PFSK-1 (cell line): ENCODE measurements around the gene CCL8.

Experiments used
- FOXP2 ChIP-seq: optimal IDR thresholded peaks from 2 replicates; pipeline ENCODE3; 2011; ENCODE audit warnings: borderline replicate concordance, control low read depth, inconsistent platforms; ENCODE audit not compliant: insufficient read depth; ENCODE audit errors: extremely low read length, extremely low read depth
- POLR2AphosphoS5 ChIP-seq: IDR thresholded peaks from 2 replicates; pipeline ENCODE4 v1.6.1; 2012; ENCODE audit warnings: low read depth, mild to moderate bottlenecking, control low read depth, low read length, moderate library complexity
- TF ChIP-seq, protein P1 (sequence below), 2 experiments: IDR thresholded peaks; 2 replicates each; pipeline versions ENCODE4 v1.6.1 to v1.8.0; 2011 to 2012; ENCODE audit warnings: low read depth in 2 of 2, low read length in 2 of 2, control low read depth in 1 of 2, inconsistent platforms in 1 of 2, mild to moderate bottlenecking in 1 of 2, moderate library complexity in 1 of 2; ENCODE audit not compliant: insufficient read depth in 1 of 2

DNA sequence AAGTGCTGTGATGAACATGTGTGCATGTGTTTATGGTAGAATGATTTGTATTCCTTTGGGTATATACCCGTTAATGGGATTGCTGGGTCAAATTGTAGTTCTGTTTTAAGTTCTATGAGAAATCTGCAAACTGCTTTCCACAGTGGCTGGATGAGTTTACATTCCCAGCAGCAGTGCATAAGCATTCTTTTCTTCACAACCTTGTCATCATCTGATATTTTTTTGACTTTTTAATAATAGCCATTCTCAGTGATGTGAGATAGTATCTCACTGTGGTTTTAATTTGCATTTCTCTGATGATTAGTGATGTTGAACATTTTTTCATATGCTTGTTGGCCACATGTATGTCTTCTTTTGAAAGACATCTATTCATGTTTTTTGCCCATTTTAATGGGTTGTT, 18.5 kb downstream of the CCL8 start:
- TF ChIP-seq POLR2AphosphoS5 (no peak), FOXP2 (no peak)
- TF ChIP-seq, protein P1, sequence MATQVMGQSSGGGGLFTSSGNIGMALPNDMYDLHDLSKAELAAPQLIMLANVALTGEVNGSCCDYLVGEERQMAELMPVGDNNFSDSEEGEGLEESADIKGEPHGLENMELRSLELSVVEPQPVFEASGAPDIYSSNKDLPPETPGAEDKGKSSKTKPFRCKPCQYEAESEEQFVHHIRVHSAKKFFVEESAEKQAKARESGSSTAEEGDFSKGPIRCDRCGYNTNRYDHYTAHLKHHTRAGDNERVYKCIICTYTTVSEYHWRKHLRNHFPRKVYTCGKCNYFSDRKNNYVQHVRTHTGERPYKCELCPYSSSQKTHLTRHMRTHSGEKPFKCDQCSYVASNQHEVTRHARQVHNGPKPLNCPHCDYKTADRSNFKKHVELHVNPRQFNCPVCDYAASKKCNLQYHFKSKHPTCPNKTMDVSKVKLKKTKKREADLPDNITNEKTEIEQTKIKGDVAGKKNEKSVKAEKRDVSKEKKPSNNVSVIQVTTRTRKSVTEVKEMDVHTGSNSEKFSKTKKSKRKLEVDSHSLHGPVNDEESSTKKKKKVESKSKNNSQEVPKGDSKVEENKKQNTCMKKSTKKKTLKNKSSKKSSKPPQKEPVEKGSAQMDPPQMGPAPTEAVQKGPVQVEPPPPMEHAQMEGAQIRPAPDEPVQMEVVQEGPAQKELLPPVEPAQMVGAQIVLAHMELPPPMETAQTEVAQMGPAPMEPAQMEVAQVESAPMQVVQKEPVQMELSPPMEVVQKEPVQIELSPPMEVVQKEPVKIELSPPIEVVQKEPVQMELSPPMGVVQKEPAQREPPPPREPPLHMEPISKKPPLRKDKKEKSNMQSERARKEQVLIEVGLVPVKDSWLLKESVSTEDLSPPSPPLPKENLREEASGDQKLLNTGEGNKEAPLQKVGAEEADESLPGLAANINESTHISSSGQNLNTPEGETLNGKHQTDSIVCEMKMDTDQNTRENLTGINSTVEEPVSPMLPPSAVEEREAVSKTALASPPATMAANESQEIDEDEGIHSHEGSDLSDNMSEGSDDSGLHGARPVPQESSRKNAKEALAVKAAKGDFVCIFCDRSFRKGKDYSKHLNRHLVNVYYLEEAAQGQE (IDR thresholded peaks at IDR 0.05; ENCODE audit: insufficient read depth in 1 of 2, low read depth in 2 of 2, low read length in 2 of 2), result no peak
